Fibroblast of villous mesenchyme (primary cell): ENCODE measurements around the gene CSF2. TPM values are rescaled to one million over a fixed set of nuclear protein-coding genes. Genes with fewer than 3 reads are reported as not detected.

Source experiments
- DNase-seq: peaks from one replicate; pipeline ENCODE4 v3.0.0-alpha.2; 2010; ENCODE audit warnings: low read depth
- H3K4me3 ChIP-seq: 2 replicates; pipeline ENCODE4 v1.5.1; 2011; ENCODE audit warnings: low read depth, mild to moderate bottlenecking, low read length
- CTCF ChIP-seq: IDR thresholded peaks from 2 replicates; pipeline ENCODE4 v1.5.1; 2012; ENCODE audit warnings: low read depth, mild to moderate bottlenecking, low read length; ENCODE audit not compliant: insufficient read depth
- total RNA-seq: library from RNA; depleted of rRNA; stranded (reverse); fragments of >200 nt; gene quantifications from 2 replicates; pipeline ENCODE4 v1.2.3, GENCODE V29; 2012

The CSF2 gene
- total RNA-seq, 1 donor: 0.43 TPM

- H3K4me3 ChIP-seq: no peak overlapping the region
- DNase-seq: no peak
- TF ChIP-seq CTCF: no peak
Observed at GRCh38 chr5:132099076-132099748, 25.6 kb downstream of the CSF2 start.

GRCh38 chr5:132099905-132100304, 26.3 kb downstream of the CSF2 start:
- DNase-seq: no peak
- H3K4me3 ChIP-seq: no peak overlapping the region
- no peak for TF ChIP-seq CTCF

GRCh38 chr5:132100672-132101261, 27.2 kb downstream of the CSF2 start:
- no peak for TF ChIP-seq CTCF
- no peak for DNase-seq
- H3K4me3 ChIP-seq: no peak overlapping the region

GRCh38 chr5:132101385-132101880, 27.8 kb downstream of the CSF2 start:
- no peak for DNase-seq
- TF ChIP-seq CTCF: no peak
- H3K4me3 ChIP-seq: no peak overlapping the region

GRCh38 chr5:132102101-132102701, 28.6 kb downstream of the CSF2 start:
- TF ChIP-seq CTCF: no peak
- no peak overlapping the region for H3K4me3 ChIP-seq
- DNase-seq: no peak

- TF ChIP-seq CTCF: no peak
- no peak for DNase-seq
- no peak overlapping the region for H3K4me3 ChIP-seq
Observed at GRCh38 chr5:132102944-132103331, 29.3 kb downstream of the CSF2 start.
